Esophagus muscularis mucosa (tissue), 4 donors: ENCODE results near the gene TRIM29.

Source experiments
- CTCF ChIP-seq, 3 experiments: fragments of 200-600 bp in 2 of 3; fragments of 450-650 bp in 1 of 3; sonication (generic) in 2 of 3; IDR thresholded peaks; one replicate each; pipeline ENCODE4 v1.5.1; 2017 to 2019; ENCODE audit warnings: antibody characterized with exemption in 3 of 3, mild to moderate bottlenecking in 2 of 3, moderate library complexity in 1 of 3
- EP300 ChIP-seq: sonication (generic); formaldehyde crosslinking; IDR thresholded peaks from one replicate; pipeline ENCODE4 v1.6.1; 2017; ENCODE audit warnings: antibody characterized with exemption
- POLR2A ChIP-seq: fragments of 450-650 bp; IDR thresholded peaks from one replicate; pipeline ENCODE4 v1.6.1; 2017; ENCODE audit warnings: antibody characterized with exemption, moderate library complexity, mild to moderate bottlenecking, low read depth
- POLR2AphosphoS5 ChIP-seq, 2 donors: sonication (generic); formaldehyde crosslinking; IDR thresholded peaks; one replicate each; pipeline ENCODE4 v1.6.1; 2017; ENCODE audit warnings: antibody characterized with exemption in 2 of 2

- TF ChIP-seq POLR2A = no peak
- no peak for TF ChIP-seq CTCF (IDR thresholded peaks at IDR 0.05)
- no peak for TF ChIP-seq POLR2AphosphoS5 (IDR thresholded peaks at IDR 0.05)
- TF ChIP-seq EP300 = no peak
Observed at GRCh38 chr11:120117991-120118390, 19.9 kb downstream of the TRIM29 start.
